DOHH2 (cell line): Measurements from ENCODE around the gene ENOX1.

ENCODE experiments used
- H3F3A ChIP-seq: fragments of 200-600 bp; sonication (generic), shearing (Covaris generic); 2 replicates; pipeline ENCODE4 v1.6.0; 2016; ENCODE audit warnings: antibody characterized with exemption, mild to moderate bottlenecking; ENCODE audit not compliant: control insufficient read depth, insufficient read depth
- H3K27ac ChIP-seq: fragments of 200-600 bp; sonication (generic); 2 replicates; pipeline ENCODE4 v1.5.1; 2014; ENCODE audit warnings: low read depth, mild to moderate bottlenecking, low read length, moderate library complexity
- H3K27me3 ChIP-seq: fragments of 200-600 bp; sonication (generic); 2 replicates; pipeline ENCODE4 v1.6.1; 2014; ENCODE audit warnings: mild to moderate bottlenecking, low read length, mixed read lengths; ENCODE audit not compliant: control insufficient read depth
- H3K36me3 ChIP-seq: fragments of 200-600 bp; sonication (generic); 2 replicates; pipeline ENCODE4 v1.6.1; 2014; ENCODE audit warnings: mild to moderate bottlenecking, low read length, moderate library complexity, mixed read lengths; ENCODE audit not compliant: control insufficient read depth
- H3K4me1 ChIP-seq: fragments of 200-600 bp; sonication (generic); 2 replicates; pipeline ENCODE4 v1.6.1; 2014; ENCODE audit warnings: mild to moderate bottlenecking, low read length, mixed read lengths; ENCODE audit not compliant: control insufficient read depth
- H3K4me2 ChIP-seq: fragments of 200-600 bp; sonication (generic); 2 replicates; pipeline ENCODE4 v1.6.0; 2014; ENCODE audit warnings: mild to moderate bottlenecking, low read length, moderate library complexity
- H3K4me3 ChIP-seq: fragments of 200-600 bp; sonication (generic); 2 replicates; pipeline ENCODE4 v1.5.1; 2014; ENCODE audit warnings: mild to moderate bottlenecking, low read length, mixed read lengths
- H3K79me2 ChIP-seq: fragments of 200-600 bp; sonication (generic); 2 replicates; pipeline ENCODE4 v1.6.1; 2014; ENCODE audit warnings: mild to moderate bottlenecking, low read length, mixed read lengths; ENCODE audit not compliant: control insufficient read depth
- H3K9me2 ChIP-seq: fragments of 200-600 bp; sonication (generic); replicated peaks from 2 replicates; pipeline ENCODE4 v1.6.1; 2014; ENCODE audit warnings: mild to moderate bottlenecking, low read length, mixed read lengths; ENCODE audit not compliant: control insufficient read depth
- H3K9me3 ChIP-seq: fragments of 200-600 bp; sonication (generic); 2 replicates; pipeline ENCODE4 v1.6.1; 2014; ENCODE audit warnings: antibody characterized with exemption, low read length, mixed read lengths; ENCODE audit not compliant: control insufficient read depth, insufficient read depth
- H4K20me1 ChIP-seq: fragments of 200-600 bp; sonication (generic); 2 replicates; pipeline ENCODE4 v1.6.0; 2014; ENCODE audit warnings: low read depth, mild to moderate bottlenecking, antibody characterized with exemption, low read length, moderate library complexity; ENCODE audit not compliant: control insufficient read depth, insufficient read depth
- CTCF ChIP-seq: fragments of 200-600 bp; sonication (generic); IDR thresholded peaks from one replicate; pipeline ENCODE4 v1.5.1; 2014; ENCODE audit warnings: antibody characterized with exemption, mild to moderate bottlenecking, low read depth, low read length; ENCODE audit not compliant: poor library complexity, severe bottlenecking
- EZH2phosphoT487 ChIP-seq: fragments of 200-600 bp; sonication (generic); IDR thresholded peaks from 2 replicates; pipeline ENCODE4 v1.6.1; 2017; ENCODE audit warnings: borderline replicate concordance, mild to moderate bottlenecking, antibody characterized with exemption, low read length, moderate library complexity, mixed read lengths

Gene ENOX1

DNA sequence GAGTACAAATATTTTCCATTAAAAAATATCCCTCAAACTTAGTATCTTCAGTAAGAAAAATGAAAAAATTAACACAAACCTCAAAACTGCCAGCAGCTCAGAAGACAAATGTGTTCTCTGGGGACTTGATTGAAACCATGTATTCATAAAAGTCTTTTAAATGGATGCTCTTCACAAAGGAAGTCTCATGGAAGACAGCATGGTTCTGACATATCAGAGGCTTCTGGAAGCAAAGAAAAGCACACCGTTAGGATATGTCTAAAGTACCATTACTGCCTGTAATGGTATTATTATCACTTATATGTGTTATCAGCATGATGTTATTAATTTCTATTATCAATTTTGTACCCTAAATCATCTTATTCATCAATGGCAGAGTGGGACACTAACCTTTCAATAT, 302.8 kb downstream of the ENOX1 start:
- no peaks in the 10 kb centered on the region for H3F3A ChIP-seq
- H3K4me3 ChIP-seq: no peak overlapping the region
- no peaks in the 10 kb centered on the region for H3K9me3 ChIP-seq
- no peak overlapping the region for H3K27ac ChIP-seq
- no peaks in the 10 kb centered on the region for H3K9me2 ChIP-seq
- H3K79me2 ChIP-seq: no peaks in the 10 kb centered on the region
- no peaks in the 10 kb centered on the region for H3K4me1 ChIP-seq
- H3K27me3 ChIP-seq: no peaks in the 10 kb centered on the region
- no peaks in the 10 kb centered on the region for H4K20me1 ChIP-seq
- H3K36me3 ChIP-seq: no peaks in the 10 kb centered on the region
- no peak for TF ChIP-seq EZH2phosphoT487
- TF ChIP-seq CTCF: no peak
- H3K4me2 ChIP-seq: no peak overlapping the region

GRCh38 chr13:43482641-43483040, 304.1 kb downstream of the ENOX1 start:
- no peaks in the 10 kb centered on the region for H3K9me2 ChIP-seq
- TF ChIP-seq CTCF: no peak
- TF ChIP-seq EZH2phosphoT487: no peak
- H3K4me2 ChIP-seq: no peak overlapping the region
- no peaks in the 10 kb centered on the region for H3K4me1 ChIP-seq
- no peaks in the 10 kb centered on the region for H3K27me3 ChIP-seq
- H3F3A ChIP-seq: no peaks in the 10 kb centered on the region
- no peaks in the 10 kb centered on the region for H3K79me2 ChIP-seq
- H3K36me3 ChIP-seq: no peaks in the 10 kb centered on the region
- H4K20me1 ChIP-seq: no peaks in the 10 kb centered on the region
- no peaks in the 10 kb centered on the region for H3K9me3 ChIP-seq
- H3K27ac ChIP-seq: no peak overlapping the region
- no peak overlapping the region for H3K4me3 ChIP-seq

- H3K9me3 ChIP-seq: no peaks in the 10 kb centered on the region
- no peak overlapping the region for H3K27ac ChIP-seq
- no peaks in the 10 kb centered on the region for H4K20me1 ChIP-seq
- no peak overlapping the region for H3K4me3 ChIP-seq
- no peaks in the 10 kb centered on the region for H3K36me3 ChIP-seq
- H3K4me1 ChIP-seq: no peaks in the 10 kb centered on the region
- H3K79me2 ChIP-seq: no peaks in the 10 kb centered on the region
- no peaks in the 10 kb centered on the region for H3K9me2 ChIP-seq
- TF ChIP-seq EZH2phosphoT487 (no peak), CTCF (no peak)
- H3K27me3 ChIP-seq: no peaks in the 10 kb centered on the region
- H3K4me2 ChIP-seq: no peak overlapping the region
- H3F3A ChIP-seq: no peaks in the 10 kb centered on the region
These were observed 304.7 kb downstream of the ENOX1 start for GRCh38 chr13:43482026-43482425.

DNA sequence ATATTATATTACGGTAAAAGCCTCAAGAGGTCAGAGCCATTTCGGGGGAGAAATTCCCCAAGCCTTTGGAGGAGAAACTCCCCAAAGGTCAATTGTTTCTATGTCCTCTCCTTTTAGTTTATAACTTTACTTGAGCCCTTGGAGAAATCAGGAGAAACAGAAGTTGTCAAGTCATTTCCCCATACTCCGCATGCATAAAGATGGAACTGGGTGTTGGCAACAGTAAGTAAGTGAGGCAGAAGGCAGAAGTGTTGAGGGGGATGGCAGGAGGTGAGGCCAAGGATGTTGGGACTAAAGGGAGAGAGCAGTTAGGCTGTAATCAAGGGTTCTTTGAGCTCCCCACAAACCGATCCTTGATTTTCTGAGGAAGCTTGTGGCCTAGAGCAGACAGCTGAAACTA, 307.9 kb downstream of the ENOX1 start:
- Histone ChIP-seq H3K27me3 (no peaks in the 10 kb centered on the region), H3K4me3 (no peak overlapping the region), H3F3A (no peaks in the 10 kb centered on the region), H3K9me3 (no peaks in the 10 kb centered on the region), H3K27ac (no peak overlapping the region), H4K20me1 (no peaks in the 10 kb centered on the region), H3K79me2 (no peaks in the 10 kb centered on the region), H3K9me2 (no peaks in the 10 kb centered on the region), H3K4me1 (no peaks in the 10 kb centered on the region), H3K4me2 (no peak overlapping the region), H3K36me3 (no peaks in the 10 kb centered on the region)
- TF ChIP-seq EZH2phosphoT487 (no peak), CTCF (no peak)
